Adipocyte (in vitro differentiated cells): ENCODE measurements around the gene KCTD14.
A peak's percentile ranks its signal among the peaks of the same experiment; 100 is the strongest.
"Not testable (repeated sequence)": the region's sequence is repeated elsewhere in the genome, so short reads cannot be mapped to it uniquely, and the experiment has no call there.

ENCODE experiments used
- DNase-seq: peaks from one replicate; pipeline ENCODE4 v3.0.0-alpha.2; 2015; ENCODE audit warnings: low read depth
- H3K27me3 ChIP-seq: replicated peaks from 2 replicates; pipeline ENCODE4 v1.7.0; 2013; ENCODE audit warnings: mild to moderate bottlenecking, low read length, moderate library complexity; ENCODE audit not compliant: control insufficient read depth, insufficient read depth
- H3K36me3 ChIP-seq: 2 replicates; pipeline ENCODE4 v1.7.0; 2013; ENCODE audit warnings: low read length, mild to moderate bottlenecking, moderate library complexity; ENCODE audit not compliant: control insufficient read depth, insufficient read depth, severe bottlenecking
- H3K4me1 ChIP-seq: 2 replicates; pipeline ENCODE4 v1.7.0; 2013; ENCODE audit warnings: mild to moderate bottlenecking, low read length, moderate library complexity; ENCODE audit not compliant: control insufficient read depth, insufficient read depth
- H3K4me3 ChIP-seq: 2 replicates; pipeline ENCODE4 v1.7.0; 2013; ENCODE audit warnings: mild to moderate bottlenecking, low read length, moderate library complexity
- H3K9ac ChIP-seq: 2 replicates; pipeline ENCODE4 v1.7.0; 2013; ENCODE audit warnings: mild to moderate bottlenecking, low read length, moderate library complexity
- H3K9me3 ChIP-seq: 2 replicates; pipeline ENCODE4 v1.7.0; 2013; ENCODE audit warnings: mild to moderate bottlenecking, low read length, moderate library complexity; ENCODE audit not compliant: control insufficient read depth

The KCTD14 gene

DNA sequence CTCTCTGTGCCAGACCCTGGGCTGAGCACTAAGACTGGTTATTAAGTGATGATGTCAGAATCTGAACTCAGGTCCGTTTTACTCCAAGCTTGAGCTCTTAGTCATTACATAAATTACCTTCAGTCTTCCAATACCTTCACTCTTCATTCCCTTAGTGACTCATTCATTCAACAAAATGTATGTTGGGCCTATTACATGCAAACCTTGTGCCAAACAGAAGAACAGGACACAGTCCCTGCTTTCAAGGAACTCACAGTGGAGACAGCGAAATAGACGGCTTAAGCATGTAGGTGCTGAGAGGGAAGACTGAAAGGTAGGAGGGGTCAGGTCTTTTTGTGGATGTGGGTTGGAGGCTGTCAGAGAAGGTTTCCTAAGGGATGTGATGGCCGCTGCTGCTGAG lies 3.3 kb downstream of the KCTD14 start:
- DNase-seq = no peak
- H3K4me3 ChIP-seq = no peak overlapping the region
- peaks cover 5% of the 10 kb centered on the region for H3K27me3 ChIP-seq
- H3K36me3 ChIP-seq = no peaks in the 10 kb centered on the region
- no peak overlapping the region for H3K9ac ChIP-seq
- H3K4me1 ChIP-seq = no peaks in the 10 kb centered on the region
- no peaks in the 10 kb centered on the region for H3K9me3 ChIP-seq

DNA sequence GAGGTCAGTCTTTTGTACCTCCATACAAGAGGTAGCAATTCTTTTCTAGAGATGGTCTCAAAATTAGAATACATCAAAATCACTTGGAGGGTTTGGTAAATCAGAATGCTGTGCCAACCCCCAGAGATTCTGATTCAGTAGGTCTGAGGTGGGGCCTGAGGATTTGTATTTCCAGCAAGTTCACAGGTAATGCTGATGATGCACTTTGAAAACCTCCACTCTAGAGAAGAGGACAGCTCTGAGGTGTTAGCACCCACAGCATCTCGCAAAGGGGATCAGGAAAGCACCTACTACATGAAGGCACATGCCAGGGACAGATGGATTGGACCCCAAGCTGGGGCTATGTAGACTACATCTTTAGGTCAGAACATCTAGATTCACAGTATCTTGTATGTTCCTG lies 7.2 kb downstream of the KCTD14 start:
- Histone ChIP-seq H3K27me3 (no peaks in the 10 kb centered on the region), H3K36me3 (no peaks in the 10 kb centered on the region)

DNA sequence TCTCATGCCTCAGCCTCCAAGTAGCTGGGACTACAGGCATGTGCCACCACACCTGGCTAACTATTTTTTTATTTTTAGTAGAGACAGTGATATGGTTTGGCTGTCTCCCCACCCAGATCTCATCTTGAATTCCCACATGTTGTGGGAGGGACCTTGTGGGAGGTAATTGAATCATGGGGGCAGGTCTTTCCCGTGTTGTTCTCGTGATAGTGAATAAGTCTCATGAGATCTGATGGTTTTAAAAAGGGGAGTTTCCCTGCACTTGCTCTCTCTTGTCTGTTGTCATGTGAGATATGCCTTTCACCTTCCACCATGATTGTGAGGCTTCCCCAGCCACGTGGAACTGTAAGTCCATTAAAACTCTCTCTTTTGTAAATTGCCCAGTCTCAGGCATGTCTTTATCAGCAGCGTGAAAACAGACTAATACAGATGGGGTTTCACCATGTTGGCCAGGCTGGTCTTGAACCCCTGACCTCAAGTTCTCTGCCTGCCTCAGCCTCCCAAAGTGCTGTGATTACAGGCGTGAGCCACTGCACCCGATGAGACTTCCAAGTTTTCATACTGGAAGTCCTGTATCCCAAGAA lies 8.0 kb downstream of the KCTD14 start:
- H3K4me1 ChIP-seq, H3K9ac ChIP-seq, H3K27me3 ChIP-seq, H3K36me3 ChIP-seq, H3K4me3 ChIP-seq, DNase-seq, H3K9me3 ChIP-seq: not testable (repeated sequence)

More for the DNA sequence above, 7.2 kb downstream of the KCTD14 start:
- no peaks in the 10 kb centered on the region for H3K9me3 ChIP-seq
- H3K4me1 ChIP-seq = no peaks in the 10 kb centered on the region
- H3K9ac ChIP-seq = no peak overlapping the region
- DNase-seq = no peak
- H3K4me3 ChIP-seq = no peak overlapping the region

DNA sequence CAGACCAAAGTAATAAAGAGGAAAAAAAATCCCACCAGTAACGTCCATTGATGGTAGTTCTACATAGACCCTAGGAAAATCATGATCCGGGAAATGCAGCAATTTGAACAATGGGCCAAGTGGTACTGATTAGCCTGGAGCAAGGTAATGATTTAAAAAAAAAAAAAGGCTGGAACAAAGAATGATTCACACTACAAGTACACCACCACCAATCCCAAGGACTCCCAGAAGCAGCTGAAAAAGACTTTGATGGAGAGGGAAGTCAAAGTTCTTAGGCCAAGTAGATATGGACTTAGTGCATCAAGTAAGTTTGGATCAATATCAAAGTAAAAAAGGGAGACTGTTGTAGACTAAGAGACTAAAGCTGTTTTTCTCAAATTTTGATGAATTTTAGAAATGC lies 11.8 kb downstream of the KCTD14 start:
- no peaks in the 10 kb centered on the region for H3K27me3 ChIP-seq
- H3K36me3 ChIP-seq = no peaks in the 10 kb centered on the region
- no peak overlapping the region for H3K9ac ChIP-seq

GRCh38 chr11:78010755-78011154 lies 12.3 kb downstream of the KCTD14 start:
- Histone ChIP-seq H3K4me3 (no peak overlapping the region), H3K27me3 (no peaks in the 10 kb centered on the region), H3K36me3 (no peaks in the 10 kb centered on the region), H3K9ac (no peak overlapping the region), H3K9me3 (no peaks in the 10 kb centered on the region), H3K4me1 (no peaks in the 10 kb centered on the region)
- DNase-seq = no peak

More for the DNA sequence above, 11.8 kb downstream of the KCTD14 start:
- DNase-seq = no peak
- no peaks in the 10 kb centered on the region for H3K4me1 ChIP-seq
- no peaks in the 10 kb centered on the region for H3K9me3 ChIP-seq
- H3K4me3 ChIP-seq = no peak overlapping the region

DNA sequence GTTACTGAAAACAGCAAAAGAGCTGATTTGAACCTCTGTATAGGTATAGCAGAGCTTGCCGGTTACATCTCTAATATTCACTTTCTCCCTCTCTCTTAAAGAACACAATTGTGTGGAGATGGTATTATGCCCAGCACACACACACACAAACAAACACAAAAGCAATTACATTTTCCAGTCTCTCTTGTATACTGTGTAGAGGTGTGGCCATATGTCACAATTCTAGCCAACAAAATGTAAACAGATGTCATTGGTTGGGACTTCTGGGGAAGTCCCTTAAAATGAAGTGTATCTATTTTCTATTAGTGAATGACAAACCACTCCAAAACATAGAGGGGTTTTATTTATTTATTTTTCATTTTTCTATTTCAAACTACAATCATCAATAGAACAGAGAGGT lies 12.8 kb downstream of the KCTD14 start:
- DNase-seq = no peak
- Histone ChIP-seq H3K27me3 (no peaks in the 10 kb centered on the region), H3K4me3 (no peak overlapping the region), H3K4me1 (no peaks in the 10 kb centered on the region), H3K9me3 (no peaks in the 10 kb centered on the region), H3K36me3 (no peaks in the 10 kb centered on the region), H3K9ac (no peak overlapping the region)

- Histone ChIP-seq H3K4me1 (peaks cover 3% of the 10 kb centered on the region), H3K36me3 (no peaks in the 10 kb centered on the region), H3K27me3 (no peaks in the 10 kb centered on the region), H3K9ac (no peak overlapping the region), H3K9me3 (no peaks in the 10 kb centered on the region), H3K4me3 (no peak overlapping the region)
- no peak for DNase-seq
These were observed 14.0 kb downstream of the KCTD14 start for GRCh38 chr11:78009062-78009461.

GRCh38 chr11:78000193-78000592 lies 22.9 kb downstream of the KCTD14 start:
- Histone ChIP-seq H3K4me3 (no peak overlapping the region), H3K36me3 (no peaks in the 10 kb centered on the region), H3K9me3 (no peaks in the 10 kb centered on the region), H3K4me1 (peaks cover 6% of the 10 kb centered on the region), H3K27me3 (no peaks in the 10 kb centered on the region), H3K9ac (no peak overlapping the region)
- DNase-seq = peak; percentile 86

DNA sequence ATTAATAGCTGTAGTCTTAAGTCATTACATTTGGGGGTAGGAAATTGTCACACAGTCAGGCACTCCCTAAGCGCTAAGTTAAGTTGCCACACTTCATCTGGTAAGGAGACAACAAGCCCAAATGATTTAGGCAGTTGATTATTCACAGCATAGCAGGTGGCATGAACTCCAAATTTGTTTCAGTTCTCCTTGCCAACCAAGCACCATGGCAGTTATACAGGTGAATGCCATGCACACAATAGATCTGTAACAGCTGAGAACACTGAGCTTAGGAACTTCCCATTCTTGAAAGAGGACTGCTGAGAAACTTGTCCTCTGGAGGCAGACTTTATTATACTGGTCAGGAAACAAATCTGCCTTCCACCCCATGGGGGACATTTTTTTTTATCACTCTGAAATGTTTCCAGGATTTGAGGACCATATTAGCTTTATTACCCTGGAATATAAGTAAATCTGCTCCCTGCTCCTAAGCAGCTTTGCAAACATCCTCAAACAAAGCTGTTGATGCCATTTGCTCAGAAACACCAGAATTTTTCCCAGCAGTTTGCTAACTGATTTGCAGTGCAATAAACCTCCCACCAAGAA lies 23.5 kb downstream of the KCTD14 start:
- H3K9ac ChIP-seq = no peak overlapping the region
- peaks cover 5% of the 10 kb centered on the region for H3K4me1 ChIP-seq
- H3K27me3 ChIP-seq = no peaks in the 10 kb centered on the region
- no peaks in the 10 kb centered on the region for H3K36me3 ChIP-seq
- DNase-seq = no peak
- no peaks in the 10 kb centered on the region for H3K9me3 ChIP-seq
- no peak overlapping the region for H3K4me3 ChIP-seq

GRCh38 chr11:77994434-77995362 lies 28.4 kb downstream of the KCTD14 start, which contains the start of gene INTS4:
Gene INTS4 (minus strand): TSS chr11:77994668. CDS start chr11:77994643, 25 bp downstream.
- Histone ChIP-seq H3K9ac (peak within 1 kb of the TSS; percentile 94), H3K36me3 (peaks cover 12% of the 10 kb centered on the region), H3K4me1 (peaks cover 19% of the 10 kb centered on the region), H3K27me3 (no peaks in the 10 kb centered on the region), H3K9me3 (no peaks in the 10 kb centered on the region), H3K4me3 (peak within 1 kb of the TSS; percentile 99)
- DNase-seq = peak; percentile 100

DNA sequence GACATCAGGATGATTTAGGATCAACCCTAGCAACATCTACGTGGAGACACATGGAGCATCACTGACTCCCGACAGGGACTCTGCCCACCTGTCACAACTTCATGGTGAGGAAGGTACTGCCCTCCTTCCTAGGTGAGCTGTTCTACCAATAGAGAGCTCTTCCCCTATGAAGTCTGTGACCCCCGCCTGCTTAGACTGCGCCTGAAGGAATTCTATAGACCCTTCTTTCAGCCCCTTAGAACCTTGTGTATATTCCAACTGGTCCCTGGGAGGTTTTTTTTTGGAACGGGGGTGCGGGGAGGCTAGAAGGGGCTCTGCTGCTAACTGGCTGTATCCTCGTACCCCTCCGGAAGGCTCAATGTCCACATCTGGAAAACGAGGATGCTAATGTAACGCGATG lies 29.2 kb downstream of the KCTD14 start:
- peaks cover 17% of the 10 kb centered on the region for H3K36me3 ChIP-seq
- no peaks in the 10 kb centered on the region for H3K27me3 ChIP-seq
- H3K4me1 ChIP-seq = peaks cover 19% of the 10 kb centered on the region
- H3K9ac ChIP-seq = peak overlapping the region; percentile 94
- no peak for DNase-seq
- no peaks in the 10 kb centered on the region for H3K9me3 ChIP-seq
- peak overlapping the region; percentile 99 for H3K4me3 ChIP-seq
